ENCODE results near the gene TP53TG5.

The TP53TG5 gene

DNA sequence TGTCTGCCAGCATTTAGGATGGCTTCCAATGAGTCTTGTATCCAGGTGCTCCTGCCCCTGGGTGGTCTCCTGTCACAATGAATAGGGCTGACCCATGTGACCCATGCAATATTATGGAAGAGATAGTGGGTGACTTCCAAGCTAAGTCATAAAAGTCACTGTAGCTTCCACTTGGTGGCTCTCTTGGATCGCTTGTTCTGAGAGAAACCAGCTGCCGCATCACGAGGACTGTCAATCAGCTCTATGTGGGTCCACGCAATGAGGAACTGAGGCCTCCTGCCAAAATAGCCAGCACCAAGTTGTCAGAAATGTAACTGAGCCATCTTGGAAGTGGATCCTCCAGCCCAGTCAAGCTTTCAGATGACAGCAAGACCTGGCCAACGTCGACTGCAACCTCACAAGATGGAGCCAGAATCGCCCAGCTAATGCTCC is 55.2 kb downstream of the TP53TG5 start (continued):
- TF ChIP-seq, protein P1, sequence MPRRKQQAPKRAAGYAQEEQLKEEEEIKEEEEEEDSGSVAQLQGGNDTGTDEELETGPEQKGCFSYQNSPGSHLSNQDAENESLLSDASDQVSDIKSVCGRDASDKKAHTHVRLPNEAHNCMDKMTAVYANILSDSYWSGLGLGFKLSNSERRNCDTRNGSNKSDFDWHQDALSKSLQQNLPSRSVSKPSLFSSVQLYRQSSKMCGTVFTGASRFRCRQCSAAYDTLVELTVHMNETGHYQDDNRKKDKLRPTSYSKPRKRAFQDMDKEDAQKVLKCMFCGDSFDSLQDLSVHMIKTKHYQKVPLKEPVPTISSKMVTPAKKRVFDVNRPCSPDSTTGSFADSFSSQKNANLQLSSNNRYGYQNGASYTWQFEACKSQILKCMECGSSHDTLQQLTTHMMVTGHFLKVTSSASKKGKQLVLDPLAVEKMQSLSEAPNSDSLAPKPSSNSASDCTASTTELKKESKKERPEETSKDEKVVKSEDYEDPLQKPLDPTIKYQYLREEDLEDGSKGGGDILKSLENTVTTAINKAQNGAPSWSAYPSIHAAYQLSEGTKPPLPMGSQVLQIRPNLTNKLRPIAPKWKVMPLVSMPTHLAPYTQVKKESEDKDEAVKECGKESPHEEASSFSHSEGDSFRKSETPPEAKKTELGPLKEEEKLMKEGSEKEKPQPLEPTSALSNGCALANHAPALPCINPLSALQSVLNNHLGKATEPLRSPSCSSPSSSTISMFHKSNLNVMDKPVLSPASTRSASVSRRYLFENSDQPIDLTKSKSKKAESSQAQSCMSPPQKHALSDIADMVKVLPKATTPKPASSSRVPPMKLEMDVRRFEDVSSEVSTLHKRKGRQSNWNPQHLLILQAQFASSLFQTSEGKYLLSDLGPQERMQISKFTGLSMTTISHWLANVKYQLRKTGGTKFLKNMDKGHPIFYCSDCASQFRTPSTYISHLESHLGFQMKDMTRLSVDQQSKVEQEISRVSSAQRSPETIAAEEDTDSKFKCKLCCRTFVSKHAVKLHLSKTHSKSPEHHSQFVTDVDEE (CRISPR knock-in tag; IDR thresholded peaks at IDR 0.05) = no peak
- TF ChIP-seq, protein P2, sequence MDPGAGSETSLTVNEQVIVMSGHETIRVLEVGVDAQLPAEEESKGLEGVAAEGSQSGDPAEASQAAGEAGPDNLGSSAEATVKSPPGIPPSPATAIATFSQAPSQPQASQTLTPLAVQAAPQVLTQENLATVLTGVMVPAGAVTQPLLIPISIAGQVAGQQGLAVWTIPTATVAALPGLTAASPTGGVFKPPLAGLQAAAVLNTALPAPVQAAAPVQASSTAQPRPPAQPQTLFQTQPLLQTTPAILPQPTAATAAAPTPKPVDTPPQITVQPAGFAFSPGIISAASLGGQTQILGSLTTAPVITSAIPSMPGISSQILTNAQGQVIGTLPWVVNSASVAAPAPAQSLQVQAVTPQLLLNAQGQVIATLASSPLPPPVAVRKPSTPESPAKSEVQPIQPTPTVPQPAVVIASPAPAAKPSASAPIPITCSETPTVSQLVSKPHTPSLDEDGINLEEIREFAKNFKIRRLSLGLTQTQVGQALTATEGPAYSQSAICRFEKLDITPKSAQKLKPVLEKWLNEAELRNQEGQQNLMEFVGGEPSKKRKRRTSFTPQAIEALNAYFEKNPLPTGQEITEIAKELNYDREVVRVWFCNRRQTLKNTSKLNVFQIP (CRISPR knock-in tag; IDR thresholded peaks at IDR 0.05; ENCODE audit: borderline replicate concordance, low read depth) = no peak
- TF ChIP-seq PPARA (CRISPR knock-in tag; IDR thresholded peaks at IDR 0.05; ENCODE audit: borderline replicate concordance) (no peak), CSDC2 (CRISPR knock-in tag; IDR thresholded peaks at IDR 0.05) (no peak)
